Measurements from ENCODE around the gene PDE4D.

PDE4D gene

DNA sequence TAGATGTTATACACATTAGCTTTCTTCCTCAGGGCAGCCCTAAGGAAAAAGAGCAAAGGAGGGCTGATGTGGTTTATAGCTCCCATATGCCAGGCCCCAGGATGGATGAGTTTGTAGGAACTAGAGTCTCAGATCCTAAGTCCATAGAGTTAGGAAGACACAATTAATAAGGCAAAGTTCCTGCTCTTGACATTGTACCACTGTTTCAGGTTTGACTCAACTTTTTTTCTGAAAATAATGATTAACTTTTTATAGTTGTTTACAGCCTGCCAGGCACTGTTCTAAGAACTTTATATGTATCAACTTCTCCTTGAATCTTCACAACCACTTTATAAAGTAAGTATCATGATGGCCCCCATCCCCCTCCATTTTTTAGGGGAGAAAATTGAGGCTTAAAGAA lies 339.5 kb downstream of the PDE4D start:
- Histone ChIP-seq H3K9me3 (ENCODE audit: control insufficient read depth, low read length) (no peaks in the 10 kb centered on the region), H3K4me3 (ENCODE audit: extremely low read depth, insufficient read depth, low read length, poor library complexity, severe bottlenecking) (no peak overlapping the region), H3K36me3 (ENCODE audit: control insufficient read depth, insufficient read depth, low read length) (no peaks in the 10 kb centered on the region), H3K4me1 (ENCODE audit: control insufficient read depth, insufficient read depth, low read length, poor library complexity, severe bottlenecking) (peaks cover 7% of the 10 kb centered on the region), H3K27ac (ENCODE audit: low read depth, low read length, severe bottlenecking) (no peak overlapping the region)

DNA sequence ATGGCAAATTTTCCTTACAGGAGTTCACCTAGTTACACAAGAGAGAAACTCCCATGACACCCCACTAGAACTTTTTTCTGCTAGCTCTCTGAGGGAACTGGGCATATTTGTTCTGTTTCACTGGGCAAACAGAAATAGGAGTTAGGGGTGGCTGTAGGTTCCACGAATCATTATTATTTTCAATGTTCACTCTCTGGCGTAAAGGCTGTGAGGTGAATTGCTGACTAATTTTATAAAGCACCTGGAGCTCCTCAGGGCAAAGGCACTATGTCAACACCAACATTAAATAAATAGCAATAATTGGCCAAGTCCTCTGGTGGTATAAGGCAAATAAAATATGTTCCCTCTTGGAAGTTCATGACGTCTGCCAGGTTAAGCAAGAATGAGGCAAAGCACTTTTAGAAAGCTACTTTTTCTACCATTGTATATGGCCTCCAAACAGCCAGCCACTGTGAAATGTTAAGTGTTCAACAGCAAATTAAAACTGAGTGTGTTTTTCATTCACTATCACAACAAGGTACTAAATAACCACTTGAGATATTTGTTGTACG lies 344.6 kb downstream of the PDE4D start:
- WGBS, 2 experiments (ENCODE audit: insufficient coverage in 2 of 2) = 80 to 100% methylated on average over 1 of the region's 4 CpGs
- no peak overlapping the region for H3K27ac ChIP-seq (ENCODE audit: low read depth, low read length, severe bottlenecking)
- H3K4me3 ChIP-seq (ENCODE audit: extremely low read depth, insufficient read depth, low read length, poor library complexity, severe bottlenecking) = no peak overlapping the region
- H3K4me1 ChIP-seq (ENCODE audit: control insufficient read depth, insufficient read depth, low read length, poor library complexity, severe bottlenecking) = no peaks in the 10 kb centered on the region
- H3K36me3 ChIP-seq (ENCODE audit: control insufficient read depth, insufficient read depth, low read length) = no peaks in the 10 kb centered on the region
- H3K9me3 ChIP-seq (ENCODE audit: control insufficient read depth, low read length) = no peaks in the 10 kb centered on the region

DNA sequence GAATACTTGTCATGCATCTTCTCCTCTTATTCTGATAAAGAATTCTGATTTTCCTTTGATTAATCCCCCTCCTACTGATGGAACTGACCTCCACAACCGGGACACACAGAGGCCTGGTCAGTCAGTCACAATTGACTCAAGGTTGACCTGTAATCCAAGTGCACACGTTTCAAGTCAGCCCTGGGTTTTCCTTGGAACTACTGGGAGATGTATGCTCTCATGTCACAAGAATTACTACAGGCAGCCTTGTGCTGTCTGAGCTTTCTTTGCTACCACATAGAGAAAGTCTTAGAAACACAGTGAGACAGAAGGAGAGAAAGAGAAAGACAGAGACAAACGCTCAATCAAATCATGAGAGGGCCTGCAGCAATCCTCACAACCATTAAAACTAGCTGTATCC lies 345.8 kb downstream of the PDE4D start:
- WGBS, 2 experiments (ENCODE audit: insufficient coverage in 2 of 2) = 82 to 95% methylated on average over 2 of the region's 3 CpGs
- H3K9me3 ChIP-seq (ENCODE audit: control insufficient read depth, low read length) = no peaks in the 10 kb centered on the region
- no peaks in the 10 kb centered on the region for H3K4me1 ChIP-seq (ENCODE audit: control insufficient read depth, insufficient read depth, low read length, poor library complexity, severe bottlenecking)

DNA sequence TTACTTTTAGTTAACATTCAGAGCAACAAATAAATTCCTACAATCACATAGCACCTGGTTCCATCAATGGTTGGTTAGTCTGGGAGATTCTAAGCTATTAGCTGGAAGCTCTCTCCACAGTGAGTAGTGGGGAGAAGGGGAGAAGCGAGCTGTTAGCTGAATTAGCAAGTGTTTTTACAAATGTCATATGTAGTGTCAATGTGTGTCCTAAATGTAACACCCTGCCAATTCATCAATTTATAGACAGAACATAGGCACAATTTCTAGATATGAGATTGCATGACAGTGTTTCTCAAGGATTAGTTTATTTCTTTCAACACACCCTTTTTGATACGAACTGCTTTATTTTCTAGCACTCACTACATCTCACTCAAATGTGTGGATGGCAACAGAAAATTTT lies 349.0 kb downstream of the PDE4D start:
- no peak overlapping the region for H3K27ac ChIP-seq (ENCODE audit: low read depth, low read length, severe bottlenecking)
- H3K36me3 ChIP-seq (ENCODE audit: control insufficient read depth, insufficient read depth, low read length) = no peaks in the 10 kb centered on the region
- no peak overlapping the region for H3K4me3 ChIP-seq (ENCODE audit: extremely low read depth, insufficient read depth, low read length, poor library complexity, severe bottlenecking)
- no CpG with 5 or more reads among the region's 2 CpGs for WGBS, 2 experiments (ENCODE audit: insufficient coverage in 2 of 2)
- H3K4me1 ChIP-seq (ENCODE audit: control insufficient read depth, insufficient read depth, low read length, poor library complexity, severe bottlenecking) = no peaks in the 10 kb centered on the region
- no peaks in the 10 kb centered on the region for H3K9me3 ChIP-seq (ENCODE audit: control insufficient read depth, low read length)

More for the DNA sequence above, 345.8 kb downstream of the PDE4D start:
- Histone ChIP-seq H3K4me3 (ENCODE audit: extremely low read depth, insufficient read depth, low read length, poor library complexity, severe bottlenecking) (no peak overlapping the region), H3K36me3 (ENCODE audit: control insufficient read depth, insufficient read depth, low read length) (no peaks in the 10 kb centered on the region), H3K27ac (ENCODE audit: low read depth, low read length, severe bottlenecking) (no peak overlapping the region)

DNA sequence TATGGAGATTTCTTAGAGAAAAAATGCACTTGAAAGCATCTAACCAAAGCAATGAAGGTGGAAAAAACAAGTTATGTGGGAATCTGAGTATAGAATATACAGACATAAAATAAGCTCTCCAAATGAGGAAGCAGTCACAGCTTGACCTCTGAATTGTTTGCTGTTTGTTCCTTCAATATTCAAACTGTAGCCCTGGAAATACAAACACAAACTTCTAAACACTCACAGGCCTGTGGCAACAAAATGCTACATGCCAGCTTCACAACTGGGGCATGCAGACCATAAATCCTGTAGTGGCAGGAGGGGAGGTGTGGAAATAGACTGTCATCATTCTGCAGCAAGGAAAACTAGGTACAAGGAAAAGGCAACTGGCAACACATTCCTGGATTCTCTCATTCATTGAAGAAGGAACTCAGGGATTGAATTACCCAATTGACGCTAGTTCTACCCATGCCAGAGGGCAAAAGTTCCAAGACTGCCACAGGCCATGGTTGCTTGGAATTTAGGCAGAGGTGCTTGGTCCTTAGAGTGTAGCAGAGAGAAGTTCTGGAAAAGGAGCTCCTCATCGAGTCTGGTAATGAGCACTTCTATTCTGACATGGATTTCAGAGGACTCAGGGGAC lies 349.6 kb downstream of the PDE4D start:
- Histone ChIP-seq H3K4me3 (ENCODE audit: extremely low read depth, insufficient read depth, low read length, poor library complexity, severe bottlenecking) (no peak overlapping the region), H3K36me3 (ENCODE audit: control insufficient read depth, insufficient read depth, low read length) (no peaks in the 10 kb centered on the region), H3K4me1 (ENCODE audit: control insufficient read depth, insufficient read depth, low read length, poor library complexity, severe bottlenecking) (no peaks in the 10 kb centered on the region), H3K9me3 (ENCODE audit: control insufficient read depth, low read length) (no peaks in the 10 kb centered on the region), H3K27ac (ENCODE audit: low read depth, low read length, severe bottlenecking) (no peak overlapping the region)
- 92 to 100% methylated on average over 2 of the region's 2 CpGs for WGBS, 2 experiments (ENCODE audit: insufficient coverage in 2 of 2)

DNA sequence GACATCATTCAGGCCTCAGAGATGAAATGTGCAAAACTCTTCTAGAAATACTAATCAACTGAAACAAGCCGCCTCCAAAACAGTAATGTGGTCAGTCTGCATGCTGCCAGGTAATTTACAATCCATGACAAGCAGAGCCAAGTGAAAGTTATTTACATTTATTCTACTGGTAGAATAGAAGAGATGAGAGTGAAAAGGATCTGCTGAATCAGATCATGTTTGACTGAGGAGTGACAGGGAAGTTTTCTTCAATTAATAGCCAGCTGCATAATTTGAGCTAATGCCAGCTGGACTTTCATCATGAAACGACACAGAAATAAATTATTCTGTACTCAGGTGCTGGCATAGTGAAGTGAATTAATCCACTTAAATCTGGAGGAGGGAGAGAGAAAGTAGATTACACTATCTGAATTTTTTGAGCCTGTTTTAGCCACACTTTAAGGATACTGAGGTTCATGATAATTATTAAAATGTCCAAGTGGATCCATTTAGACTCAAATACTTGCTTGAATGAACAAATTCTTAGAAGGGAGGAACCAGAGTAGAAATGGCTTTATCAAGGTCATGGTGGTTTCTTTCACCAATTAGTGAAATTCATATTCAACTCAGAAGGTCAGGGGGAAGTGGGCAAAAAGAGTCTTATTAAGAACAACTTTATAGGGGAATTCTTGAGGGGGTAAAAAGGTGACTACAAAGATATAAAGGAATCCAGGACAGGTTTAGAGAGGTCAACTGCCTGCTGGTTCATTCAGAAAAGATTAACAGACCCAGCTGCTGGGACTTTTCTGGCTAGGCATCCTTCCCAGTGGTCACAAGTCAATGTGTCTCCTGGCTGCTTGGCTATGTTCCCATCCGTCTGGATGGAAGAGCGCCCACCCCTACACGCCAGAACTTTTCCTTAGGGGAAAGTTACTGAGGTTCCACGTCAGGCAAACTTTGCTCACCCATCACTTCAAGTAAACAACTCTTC lies 350.4 kb downstream of the PDE4D start:
- Histone ChIP-seq H3K27ac (ENCODE audit: low read depth, low read length, severe bottlenecking) (no peak overlapping the region), H3K9me3 (ENCODE audit: control insufficient read depth, low read length) (no peaks in the 10 kb centered on the region), H3K4me3 (ENCODE audit: extremely low read depth, insufficient read depth, low read length, poor library complexity, severe bottlenecking) (no peak overlapping the region), H3K4me1 (ENCODE audit: control insufficient read depth, insufficient read depth, low read length, poor library complexity, severe bottlenecking) (no peaks in the 10 kb centered on the region), H3K36me3 (ENCODE audit: control insufficient read depth, insufficient read depth, low read length) (no peaks in the 10 kb centered on the region)
- 89 to 100% methylated on average over 2 to 4 of the region's 6 CpGs for WGBS, 2 experiments (ENCODE audit: insufficient coverage in 2 of 2)

DNA sequence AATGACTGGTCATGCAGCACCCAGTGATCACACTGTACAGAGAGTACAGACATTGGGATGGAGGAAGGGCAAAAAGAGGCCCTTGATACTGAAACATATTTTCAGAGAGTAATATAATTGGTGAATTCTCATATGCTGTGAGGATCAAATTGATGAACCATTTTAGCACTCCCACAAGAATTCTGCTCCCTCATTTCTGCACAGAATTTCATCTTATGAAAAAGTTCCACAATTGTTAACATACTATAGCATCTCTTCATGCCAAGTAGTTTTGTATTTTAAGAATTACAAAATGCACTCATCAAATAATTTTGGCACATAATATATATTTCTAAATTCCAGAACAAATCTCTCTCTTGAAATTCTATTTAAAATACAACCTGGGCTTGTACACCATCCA lies 351.2 kb downstream of the PDE4D start:
- Histone ChIP-seq H3K9me3 (ENCODE audit: control insufficient read depth, low read length) (no peaks in the 10 kb centered on the region), H3K4me3 (ENCODE audit: extremely low read depth, insufficient read depth, low read length, poor library complexity, severe bottlenecking) (no peak overlapping the region), H3K4me1 (ENCODE audit: control insufficient read depth, insufficient read depth, low read length, poor library complexity, severe bottlenecking) (no peaks in the 10 kb centered on the region), H3K36me3 (ENCODE audit: control insufficient read depth, insufficient read depth, low read length) (no peaks in the 10 kb centered on the region), H3K27ac (ENCODE audit: low read depth, low read length, severe bottlenecking) (no peak overlapping the region)

DNA sequence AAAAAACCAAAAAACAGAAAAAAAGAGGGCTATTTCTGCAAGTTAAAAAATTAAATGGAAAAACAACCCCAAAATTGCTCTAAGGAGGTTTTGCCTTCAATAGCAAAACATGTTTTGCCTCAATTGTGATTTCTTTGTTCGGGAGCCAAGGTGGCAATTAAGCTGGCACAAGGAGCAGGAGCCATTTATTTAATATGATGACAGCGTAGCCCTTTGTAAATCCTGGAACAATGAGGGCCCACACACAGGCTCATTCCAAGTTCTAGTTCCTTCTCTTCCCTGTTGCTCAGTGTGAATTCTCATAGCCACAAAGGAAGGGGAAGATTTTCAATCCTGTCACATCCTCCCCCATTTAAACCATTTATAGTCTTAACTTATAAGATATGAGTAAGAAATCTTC lies 353.2 kb downstream of the PDE4D start:
- WGBS, 2 experiments (ENCODE audit: insufficient coverage in 2 of 2) = 83 to 100% methylated on average over 2 of the region's 2 CpGs
- Histone ChIP-seq H3K4me3 (ENCODE audit: extremely low read depth, insufficient read depth, low read length, poor library complexity, severe bottlenecking) (no peak overlapping the region), H3K36me3 (ENCODE audit: control insufficient read depth, insufficient read depth, low read length) (no peaks in the 10 kb centered on the region), H3K27ac (ENCODE audit: low read depth, low read length, severe bottlenecking) (no peak overlapping the region), H3K4me1 (ENCODE audit: control insufficient read depth, insufficient read depth, low read length, poor library complexity, severe bottlenecking) (no peaks in the 10 kb centered on the region), H3K9me3 (ENCODE audit: control insufficient read depth, low read length) (no peaks in the 10 kb centered on the region)

DNA sequence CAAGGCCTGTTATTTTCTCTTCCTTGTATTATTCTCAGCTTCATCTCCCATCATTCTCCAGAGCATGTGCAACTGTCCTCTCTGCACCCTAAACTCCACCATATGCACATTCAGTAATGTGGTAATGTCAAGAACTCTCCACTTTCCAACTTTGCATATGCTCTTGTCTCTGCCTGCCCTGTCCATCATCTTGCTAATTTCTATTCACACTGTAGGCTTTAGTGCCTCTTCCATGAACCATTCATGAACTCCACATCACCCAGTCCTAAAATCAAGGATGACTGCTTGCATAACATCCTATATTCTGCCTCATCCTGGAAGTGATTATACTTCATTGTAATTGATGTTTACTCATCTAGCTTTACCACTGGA lies 354.8 kb downstream of the PDE4D start:
- Histone ChIP-seq H3K4me3 (ENCODE audit: extremely low read depth, insufficient read depth, low read length, poor library complexity, severe bottlenecking) (no peak overlapping the region), H3K27ac (ENCODE audit: low read depth, low read length, severe bottlenecking) (no peak overlapping the region), H3K36me3 (ENCODE audit: control insufficient read depth, insufficient read depth, low read length) (no peaks in the 10 kb centered on the region), H3K4me1 (ENCODE audit: control insufficient read depth, insufficient read depth, low read length, poor library complexity, severe bottlenecking) (no peaks in the 10 kb centered on the region), H3K9me3 (ENCODE audit: control insufficient read depth, low read length) (no peaks in the 10 kb centered on the region)

DNA sequence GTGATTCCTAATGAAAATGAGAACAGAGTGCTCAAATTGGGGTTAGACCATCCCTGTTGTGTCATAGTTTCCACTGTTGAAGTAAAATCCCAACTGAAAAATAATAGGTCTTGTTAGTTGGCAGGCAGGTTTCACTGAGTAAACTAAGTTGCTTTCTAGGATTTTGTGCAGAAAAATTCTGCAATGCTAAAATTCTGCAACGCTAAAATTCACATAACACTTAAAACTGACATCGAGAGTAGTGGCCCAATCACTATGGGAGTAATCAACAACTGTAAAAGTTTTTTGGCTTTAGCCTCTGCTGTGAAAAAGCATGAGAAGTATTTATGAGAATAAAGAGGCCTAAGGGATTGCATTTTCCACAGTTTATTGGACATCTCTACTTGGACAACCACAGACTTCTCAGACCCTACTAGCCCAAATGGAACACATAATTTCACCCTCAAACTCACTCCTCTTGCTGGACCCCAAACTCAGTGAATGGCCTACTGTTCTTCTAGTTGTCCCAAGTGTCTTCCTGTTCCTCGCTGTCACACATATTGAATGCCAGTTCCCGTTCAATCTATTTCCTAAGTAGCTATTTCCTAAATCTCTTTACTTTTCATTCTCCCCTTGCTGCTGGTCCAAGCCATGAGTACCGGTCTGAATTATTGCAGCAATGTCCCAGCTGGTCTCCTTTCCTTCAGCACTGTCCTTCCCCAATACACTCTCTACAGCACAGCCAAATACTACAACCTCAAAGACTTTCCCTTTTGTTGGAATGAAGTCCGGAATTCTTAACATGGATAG lies 355.4 kb downstream of the PDE4D start:
- Histone ChIP-seq H3K9me3 (ENCODE audit: control insufficient read depth, low read length) (no peaks in the 10 kb centered on the region), H3K27ac (ENCODE audit: low read depth, low read length, severe bottlenecking) (no peak overlapping the region), H3K4me3 (ENCODE audit: extremely low read depth, insufficient read depth, low read length, poor library complexity, severe bottlenecking) (no peak overlapping the region), H3K4me1 (ENCODE audit: control insufficient read depth, insufficient read depth, low read length, poor library complexity, severe bottlenecking) (no peaks in the 10 kb centered on the region), H3K36me3 (ENCODE audit: control insufficient read depth, insufficient read depth, low read length) (no peaks in the 10 kb centered on the region)
- 92 to 93% methylated on average over 3 to 5 of the region's 6 CpGs for WGBS, 2 experiments (ENCODE audit: insufficient coverage in 2 of 2)
